GM19463 (cell line): ENCODE results near the gene TMEM126A.

Experiments used
- ATAC-seq: cut with Tn5 transposase; IDR thresholded peaks from one replicate; pipeline ENCODE4 v1.9.1; 2021; ENCODE audit warnings: mild to moderate bottlenecking, moderate library complexity; ENCODE audit not compliant: unreplicated experiment

TMEM126A gene

DNA sequence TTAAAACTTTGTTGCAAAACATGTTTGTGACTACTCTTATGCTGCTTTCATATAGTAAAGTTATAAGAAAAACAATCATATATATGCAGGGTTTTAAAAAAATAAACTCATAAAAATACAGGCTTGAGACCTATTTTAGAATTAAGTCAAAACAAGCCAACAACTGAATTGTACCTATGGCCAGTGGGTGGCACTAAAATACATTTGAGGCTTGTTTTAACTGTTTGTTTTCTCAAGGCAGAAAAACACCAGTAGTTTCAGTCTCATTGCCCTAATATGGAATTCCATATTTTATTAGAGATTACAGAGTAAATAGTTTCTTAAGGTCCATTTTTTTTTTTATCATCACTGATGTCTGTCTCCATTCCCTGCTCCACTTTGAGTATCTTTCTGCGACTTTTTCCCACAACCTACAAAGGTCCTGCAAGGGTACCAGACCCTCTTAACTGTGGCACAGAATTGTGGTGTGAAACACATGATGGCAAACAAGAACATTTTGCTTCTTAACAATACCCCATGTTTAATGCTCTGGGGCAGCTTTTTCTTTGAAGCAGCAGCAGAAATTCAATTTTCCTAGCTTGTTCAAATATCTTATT lies 46.7 kb downstream of the TMEM126A start:
- ATAC-seq = no peak

DNA sequence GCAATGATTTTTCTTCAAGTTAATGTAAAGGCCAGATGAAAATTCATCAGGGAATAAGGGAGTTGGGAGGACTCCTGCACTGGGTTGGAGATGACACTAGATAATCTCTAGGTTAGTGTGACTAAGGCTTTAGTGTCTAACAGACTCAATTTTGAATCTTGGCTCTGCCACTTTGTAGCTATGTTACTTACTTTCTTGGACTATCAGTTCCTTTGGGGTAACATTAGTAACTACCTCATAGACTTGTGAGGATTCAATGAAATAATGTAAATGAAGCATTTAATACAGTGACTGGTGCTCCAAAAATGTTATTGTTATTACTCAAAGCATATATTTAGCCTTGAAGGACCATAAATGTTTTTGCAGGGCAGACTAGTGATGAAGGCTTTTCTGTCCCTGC lies 47.8 kb downstream of the TMEM126A start:
- no peak for ATAC-seq

DNA sequence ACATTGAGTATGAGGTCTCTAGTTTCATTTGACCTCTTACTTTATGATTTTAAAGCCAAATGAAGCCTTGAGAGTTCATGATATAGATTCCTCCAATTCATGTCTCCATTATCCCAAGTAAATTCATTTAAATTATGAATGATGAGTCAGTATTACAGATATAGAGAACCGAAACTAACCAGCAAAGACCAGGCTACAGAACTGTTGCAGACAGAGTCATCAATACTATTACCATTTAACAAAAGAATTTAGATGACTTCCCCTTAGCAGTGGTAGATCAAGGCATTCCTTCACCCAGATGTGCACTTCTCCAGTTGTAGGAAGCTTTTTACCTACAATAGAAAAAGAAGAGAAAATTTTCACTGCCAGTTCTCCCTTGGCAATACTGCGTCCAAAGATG lies 50.0 kb downstream of the TMEM126A start:
- ATAC-seq = no peak

DNA sequence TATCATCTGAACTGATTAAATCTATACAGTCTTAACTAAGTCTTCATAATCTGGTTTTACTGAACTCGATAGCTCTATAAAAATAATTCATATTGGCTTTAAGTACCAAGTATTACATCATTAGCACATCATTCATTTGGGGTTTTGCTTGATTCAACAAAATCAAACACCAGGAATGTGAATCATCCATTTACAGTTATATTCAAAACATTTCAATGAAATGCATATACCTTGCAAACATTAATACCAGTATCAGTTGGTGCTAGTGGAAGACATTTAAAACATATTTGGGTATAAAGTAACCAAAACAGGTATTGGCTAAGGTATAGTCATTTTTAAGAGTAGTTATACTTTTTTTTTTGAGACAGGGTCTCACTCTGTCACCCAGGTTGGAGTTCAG lies 50.4 kb downstream of the TMEM126A start:
- no peak for ATAC-seq

DNA sequence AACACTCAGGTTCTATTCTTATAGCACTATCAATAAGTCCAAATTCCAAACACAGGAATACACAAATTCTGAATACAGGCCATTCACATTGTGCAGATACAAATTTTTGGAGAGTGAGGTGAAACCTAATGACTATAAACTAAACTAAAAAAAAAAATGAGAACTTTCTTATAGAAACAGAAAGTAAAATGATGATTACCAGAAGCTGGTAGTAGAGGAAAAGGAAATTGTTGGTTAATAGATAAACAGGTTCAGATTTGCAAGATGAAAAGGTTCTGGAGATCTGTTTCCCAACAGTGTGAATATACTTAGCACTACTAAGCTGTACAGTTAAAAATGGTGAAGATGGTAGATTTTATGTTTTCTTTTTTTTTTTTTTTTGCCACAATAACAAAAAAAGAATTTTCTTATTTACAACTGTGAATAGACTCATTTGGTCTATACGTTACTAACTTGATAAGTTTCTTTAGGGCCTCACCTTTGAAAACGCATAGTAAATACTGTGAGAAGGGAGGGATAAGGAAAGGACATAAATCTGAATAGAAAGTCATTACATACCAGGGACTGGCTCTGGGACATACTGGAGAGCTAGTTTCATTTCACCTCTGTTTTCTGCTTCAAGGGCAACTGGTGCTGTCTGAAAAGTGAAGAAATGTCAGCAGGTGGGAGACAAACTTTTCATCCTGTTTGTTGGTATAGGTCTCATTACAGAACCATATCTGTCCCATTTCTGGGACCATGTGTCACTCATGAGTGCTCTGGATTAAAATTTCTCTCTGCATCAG lies 52.4 kb downstream of the TMEM126A start:
- ATAC-seq = peak; percentile 84

DNA sequence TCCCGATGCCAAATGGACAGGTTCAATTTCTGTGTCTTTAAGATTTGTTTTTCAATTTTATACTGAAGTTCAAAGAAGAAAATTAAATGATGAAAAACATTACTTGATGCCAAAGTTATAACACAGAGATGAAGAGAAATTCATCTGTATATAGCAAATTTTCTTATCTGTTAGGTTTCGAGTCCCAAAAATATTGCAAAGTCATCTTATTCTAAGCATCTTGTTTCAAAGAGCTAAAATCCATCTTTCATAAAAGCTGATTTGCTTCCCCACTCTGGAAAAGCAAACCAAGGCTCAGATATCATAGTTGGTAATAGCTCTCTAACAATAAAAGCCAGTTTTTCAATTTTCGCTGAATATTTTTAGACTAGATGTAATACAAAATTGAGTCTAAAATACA lies 57.2 kb downstream of the TMEM126A start:
- ATAC-seq = no peak

DNA sequence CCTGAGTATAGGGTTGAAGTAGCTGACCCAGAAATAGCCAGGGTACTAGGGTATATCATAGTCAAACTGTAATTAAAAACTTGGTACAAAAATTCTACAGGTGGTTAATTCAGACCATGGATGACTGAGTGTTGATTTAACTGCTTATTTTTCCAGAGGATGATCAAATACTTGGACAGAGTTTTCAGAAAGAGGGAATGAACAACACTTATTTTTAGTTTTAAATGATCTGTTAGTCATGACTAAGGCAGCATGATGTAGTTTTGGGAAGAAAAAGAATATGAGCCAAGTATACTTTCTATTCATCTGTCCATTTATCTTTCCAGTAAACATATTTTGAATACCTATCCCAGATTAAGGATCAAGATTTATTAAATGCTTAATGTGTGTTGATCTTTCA lies 58.0 kb downstream of the TMEM126A start:
- no peak for ATAC-seq
